Limb (tissue), 2 donors: ENCODE data around the gene GARNL3.

ENCODE experiments used
- DNase-seq, 2 donors: peaks; one replicate each; pipeline ENCODE4 v3.0.0-alpha.2; 2016; ENCODE audit errors: extremely low spot score in 2 of 2

Gene GARNL3

GRCh38 chr9:127308652-127309434 lies 44.3 kb downstream of the GARNL3 start:
- DNase-seq = no peak

GRCh38 chr9:127309715-127310114 lies 45.1 kb downstream of the GARNL3 start:
- DNase-seq = no peak

- no peak for DNase-seq
These were observed 46.7 kb downstream of the GARNL3 start for GRCh38 chr9:127311239-127311741.

GRCh38 chr9:127313042-127313560 lies 48.5 kb downstream of the GARNL3 start:
- no peak for DNase-seq

GRCh38 chr9:127314911-127315310 lies 50.3 kb downstream of the GARNL3 start:
- no peak for DNase-seq

GRCh38 chr9:127316586-127317323 lies 52.2 kb downstream of the GARNL3 start:
- DNase-seq = no peak

- DNase-seq = no peak
These were observed 54.1 kb downstream of the GARNL3 start for GRCh38 chr9:127318651-127319167.

GRCh38 chr9:127319366-127320114 lies 55.0 kb downstream of the GARNL3 start:
- no peak for DNase-seq

GRCh38 chr9:127320115-127320378 lies 55.5 kb downstream of the GARNL3 start:
- DNase-seq = no peak

GRCh38 chr9:127323393-127323792 lies 58.8 kb downstream of the GARNL3 start:
- DNase-seq = no peak

- DNase-seq = no peak
These were observed 65.9 kb downstream of the GARNL3 start for GRCh38 chr9:127330501-127330900.

- DNase-seq = no peak
These were observed 68.9 kb downstream of the GARNL3 start for GRCh38 chr9:127333221-127334064.

- no peak for DNase-seq
These were observed 70.2 kb downstream of the GARNL3 start for GRCh38 chr9:127334725-127335124.

GRCh38 chr9:127336086-127336485 lies 71.5 kb downstream of the GARNL3 start:
- no peak for DNase-seq

GRCh38 chr9:127336506-127337352 lies 72.2 kb downstream of the GARNL3 start:
- DNase-seq = peak; percentile 46 to 70

GRCh38 chr9:127340721-127341120 lies 76.1 kb downstream of the GARNL3 start:
- no peak for DNase-seq

- DNase-seq = no peak
These were observed 76.6 kb downstream of the GARNL3 start for GRCh38 chr9:127341152-127341551.

- no peak for DNase-seq
These were observed 79.9 kb downstream of the GARNL3 start for GRCh38 chr9:127344368-127345000.

- DNase-seq = no peak
These were observed 81.0 kb downstream of the GARNL3 start for GRCh38 chr9:127345566-127345965.
